SJCRH30 (cell line): ENCODE measurements around the gene PLCL1. TPM values are rescaled to one million over a fixed set of nuclear protein-coding genes. Genes with fewer than 3 reads are reported as not detected.

ENCODE experiments used
- DNase-seq, 2 experiments: peaks; one replicate each; pipeline ENCODE4 v3.0.0-alpha.2; 2015 to 2020
- H3K27ac ChIP-seq: fragments of 250-450 bp; sonication (Bioruptor Pico); 2 replicates; pipeline ENCODE4 v1.5.1; 2020; ENCODE audit warnings: mild to moderate bottlenecking, moderate library complexity
- H3K27me3 ChIP-seq: fragments of 250-450 bp; sonication (Bioruptor Pico); 2 replicates; pipeline ENCODE4 v1.5.1; 2020; ENCODE audit warnings: mild to moderate bottlenecking, moderate library complexity
- H3K36me3 ChIP-seq: fragments of 250-450 bp; sonication (Bioruptor Pico); 2 replicates; pipeline ENCODE4 v1.5.1; 2020; ENCODE audit warnings: mild to moderate bottlenecking, moderate library complexity
- H3K4me1 ChIP-seq: fragments of 250-450 bp; sonication (Bioruptor Pico); 2 replicates; pipeline ENCODE4 v1.5.1; 2020; ENCODE audit warnings: mild to moderate bottlenecking, moderate library complexity
- H3K4me3 ChIP-seq: fragments of 250-450 bp; sonication (Bioruptor Pico); 2 replicates; pipeline ENCODE4 v1.5.1; 2020; ENCODE audit warnings: mild to moderate bottlenecking, moderate library complexity
- H3K9me3 ChIP-seq: fragments of 250-450 bp; sonication (Bioruptor Pico); replicated peaks from 2 replicates; pipeline ENCODE4 v1.5.1; 2020; ENCODE audit warnings: mild to moderate bottlenecking, moderate library complexity
- total RNA-seq: library from RNA; depleted of rRNA; stranded (reverse); fragments of >200 nt; shearing (Covaris generic); gene quantifications from 2 replicates; pipeline ENCODE4 v1.2.3, GENCODE V29; 2014; rRNA removed

Gene PLCL1
- not detected in 2 replicates for total RNA-seq

- Histone ChIP-seq H3K27me3 (peaks cover 15% of the 10 kb centered on the region; the same call in 1 of the 2 replicates), H3K9me3 (no peaks in the 10 kb centered on the region), H3K36me3 (no peaks in the 10 kb centered on the region), H3K27ac (no peak within 1 kb of the TSS), H3K4me1 (no peaks in the 10 kb centered on the region), H3K4me3 (peak within 1 kb of the TSS; percentile 55)
- DNase-seq: peak; percentile 89 to 90
These were observed at the start of gene PLCL1 for GRCh38 chr2:197804049-197804757. TSS of gene PLCL1 (plus strand) at chr2:197804593.

DNA sequence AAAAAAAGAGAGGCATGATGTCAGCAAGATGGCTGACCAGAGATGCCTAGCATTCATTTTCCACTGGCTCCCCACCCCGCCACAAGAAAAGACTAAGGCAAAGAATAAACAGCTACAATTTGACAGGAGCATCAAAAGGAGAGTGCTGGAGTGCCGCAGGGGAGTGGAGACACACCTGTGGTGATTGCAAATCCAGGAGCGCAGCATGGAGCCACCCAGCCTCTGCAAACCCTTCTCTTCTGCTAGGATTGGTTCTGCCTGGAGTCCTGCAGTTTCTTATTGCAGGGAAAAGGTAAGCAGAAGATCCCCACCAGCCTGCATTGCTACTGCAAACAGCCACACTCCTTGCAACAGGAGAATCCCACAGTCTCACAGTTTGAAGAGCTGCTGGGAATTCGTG is 45.4 kb upstream of the PLCL1 start:
- H3K4me3 ChIP-seq: no peak overlapping the region
- H3K9me3 ChIP-seq: no peaks in the 10 kb centered on the region
- no peak for DNase-seq
- H3K27ac ChIP-seq: no peak overlapping the region
- no peaks in the 10 kb centered on the region for H3K27me3 ChIP-seq
- no peaks in the 10 kb centered on the region for H3K4me1 ChIP-seq
- H3K36me3 ChIP-seq: no peaks in the 10 kb centered on the region

GRCh38 chr2:197759625-197760292 is 44.6 kb upstream of the PLCL1 start:
- Histone ChIP-seq H3K27ac (no peak overlapping the region), H3K9me3 (no peaks in the 10 kb centered on the region), H3K36me3 (no peaks in the 10 kb centered on the region), H3K27me3 (no peaks in the 10 kb centered on the region), H3K4me3 (no peak overlapping the region), H3K4me1 (no peaks in the 10 kb centered on the region)
- DNase-seq: no peak

- no peaks in the 10 kb centered on the region for H3K27me3 ChIP-seq
- no peak for DNase-seq
- H3K27ac ChIP-seq: no peak overlapping the region
- no peaks in the 10 kb centered on the region for H3K4me1 ChIP-seq
- no peaks in the 10 kb centered on the region for H3K9me3 ChIP-seq
- H3K4me3 ChIP-seq: no peak overlapping the region
- H3K36me3 ChIP-seq: no peaks in the 10 kb centered on the region
These were observed 44.1 kb upstream of the PLCL1 start for GRCh38 chr2:197760293-197760657.

DNA sequence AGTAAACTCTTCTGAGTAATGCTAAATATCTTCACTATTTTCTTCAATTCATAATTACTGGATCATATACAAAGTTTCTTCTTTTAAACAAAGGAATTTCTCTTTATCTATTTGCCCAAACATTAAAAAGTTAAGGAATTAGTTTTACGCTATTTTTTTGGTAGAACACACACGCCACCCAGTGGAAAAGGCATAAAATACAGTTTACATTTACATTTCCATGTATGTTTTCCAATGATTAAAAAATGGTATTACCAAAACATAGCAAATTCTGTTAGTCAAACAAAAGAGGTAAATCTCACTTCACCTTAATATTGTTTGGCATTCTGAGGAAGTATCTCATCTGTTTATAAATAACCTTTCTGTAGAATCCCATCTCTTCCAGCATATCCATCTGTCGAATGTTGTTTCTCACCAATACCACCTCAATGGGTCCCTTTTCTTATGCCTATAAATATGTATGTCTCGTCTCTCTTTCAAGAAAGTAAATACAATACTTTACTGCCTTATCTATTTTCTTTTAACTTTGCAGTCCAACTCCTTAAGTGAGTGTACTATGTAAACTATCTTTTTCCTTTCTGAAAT is 26.5 kb upstream of the PLCL1 start:
- Histone ChIP-seq H3K36me3 (no peaks in the 10 kb centered on the region), H3K27ac (no peak overlapping the region), H3K9me3 (no peaks in the 10 kb centered on the region), H3K27me3 (no peaks in the 10 kb centered on the region), H3K4me1 (no peaks in the 10 kb centered on the region), H3K4me3 (no peak overlapping the region)
- DNase-seq: peak in 1 of 2 experiments; percentile 50

DNA sequence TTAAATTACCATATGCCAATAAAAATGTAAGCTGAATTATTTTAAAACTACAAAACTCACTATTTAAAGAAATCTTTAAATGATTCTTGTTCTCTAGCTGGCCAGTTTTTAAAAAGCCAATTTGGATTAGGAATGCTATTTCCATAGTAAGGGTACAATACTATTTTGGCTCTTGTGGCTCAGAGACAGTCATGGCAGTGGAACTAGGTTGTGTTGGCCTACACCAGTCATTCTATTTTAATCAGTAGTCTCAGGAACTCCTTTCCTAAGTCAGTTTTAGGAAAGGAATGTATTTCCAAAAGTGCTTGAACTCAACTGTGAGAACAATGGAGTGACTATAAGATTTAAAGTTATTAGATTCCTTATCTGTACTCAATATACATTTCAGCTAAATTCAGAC is 25.1 kb upstream of the PLCL1 start:
- no peak overlapping the region for H3K4me3 ChIP-seq
- H3K4me1 ChIP-seq: no peaks in the 10 kb centered on the region
- no peak for DNase-seq
- no peaks in the 10 kb centered on the region for H3K9me3 ChIP-seq
- H3K36me3 ChIP-seq: no peaks in the 10 kb centered on the region
- no peaks in the 10 kb centered on the region for H3K27me3 ChIP-seq
- no peak overlapping the region for H3K27ac ChIP-seq

GRCh38 chr2:197782126-197782525 is 22.3 kb upstream of the PLCL1 start:
- H3K27ac ChIP-seq: no peak overlapping the region
- no peaks in the 10 kb centered on the region for H3K27me3 ChIP-seq
- no peaks in the 10 kb centered on the region for H3K9me3 ChIP-seq
- H3K4me3 ChIP-seq: no peak overlapping the region
- DNase-seq: no peak
- no peaks in the 10 kb centered on the region for H3K36me3 ChIP-seq
- H3K4me1 ChIP-seq: no peaks in the 10 kb centered on the region

DNA sequence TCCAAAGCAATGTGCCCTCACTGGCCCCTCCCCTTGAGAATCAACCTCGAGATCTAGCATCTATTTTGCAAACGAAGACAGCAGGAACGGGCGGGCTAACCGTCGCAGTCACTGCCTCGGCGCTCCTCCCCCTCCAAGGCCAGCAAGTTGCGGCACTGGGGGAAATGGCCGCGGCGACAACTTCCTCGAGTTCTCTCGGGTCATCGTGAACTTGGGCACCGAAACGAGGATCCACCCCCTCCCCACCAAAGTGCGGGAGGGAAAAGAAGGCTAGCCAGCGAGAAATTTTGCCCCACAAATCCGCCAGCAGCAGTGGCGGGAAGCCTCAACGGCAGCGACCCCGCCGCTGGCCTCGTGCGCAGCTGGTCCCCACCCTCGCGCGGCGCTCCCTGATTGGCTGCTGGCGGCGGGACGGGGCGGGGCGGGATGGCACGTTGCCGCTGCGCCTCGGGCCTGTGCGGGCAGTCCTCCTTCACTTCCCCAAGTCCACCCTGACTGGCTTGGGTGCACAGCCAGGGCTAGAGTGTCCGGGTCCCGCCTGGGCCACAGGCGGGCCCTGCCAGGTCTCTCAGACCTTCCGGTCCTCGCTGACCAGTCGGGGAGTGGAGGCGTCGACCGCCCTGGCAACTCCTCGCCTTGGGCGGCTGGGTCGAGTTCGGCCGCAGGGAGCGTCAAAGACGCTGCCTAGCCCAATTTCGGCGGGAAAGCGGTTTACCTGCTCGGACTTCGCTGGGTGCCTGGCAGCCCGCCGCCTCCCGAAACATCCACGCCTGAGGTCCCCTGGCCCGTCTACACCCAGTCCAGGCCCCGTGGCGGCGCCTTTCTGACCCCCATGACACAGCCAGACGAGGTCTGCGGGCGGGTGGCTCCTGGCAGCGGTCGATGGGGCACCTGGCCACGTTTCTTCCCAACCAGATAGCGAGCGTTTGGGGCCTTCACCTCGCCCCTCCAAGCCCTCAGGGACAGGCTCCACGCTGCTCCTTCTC is 19.1 kb upstream of the PLCL1 start, which contains the start of gene BOLL:
BOLL (minus strand) TSS at position 364 of the 986 bp plus-strand sequence. CDS start 3,469 bp downstream, outside the sequence.
- peak within 1 kb of the TSS; percentile 44 for H3K4me3 ChIP-seq
- no peaks in the 10 kb centered on the region for H3K36me3 ChIP-seq
- no peaks in the 10 kb centered on the region for H3K9me3 ChIP-seq
- no peaks in the 10 kb centered on the region for H3K4me1 ChIP-seq
- no peak for DNase-seq
- H3K27me3 ChIP-seq: no peaks in the 10 kb centered on the region
- H3K27ac ChIP-seq: no peak within 1 kb of the TSS

GRCh38 chr2:197786010-197786877 is 18.1 kb upstream of the PLCL1 start:
- H3K27me3 ChIP-seq: no peaks in the 10 kb centered on the region
- H3K4me3 ChIP-seq: peak overlapping the region; percentile 44
- peak; percentile 33 to 34 for DNase-seq
- H3K4me1 ChIP-seq: no peaks in the 10 kb centered on the region
- no peaks in the 10 kb centered on the region for H3K36me3 ChIP-seq
- H3K9me3 ChIP-seq: no peaks in the 10 kb centered on the region
- no peak overlapping the region for H3K27ac ChIP-seq

DNA sequence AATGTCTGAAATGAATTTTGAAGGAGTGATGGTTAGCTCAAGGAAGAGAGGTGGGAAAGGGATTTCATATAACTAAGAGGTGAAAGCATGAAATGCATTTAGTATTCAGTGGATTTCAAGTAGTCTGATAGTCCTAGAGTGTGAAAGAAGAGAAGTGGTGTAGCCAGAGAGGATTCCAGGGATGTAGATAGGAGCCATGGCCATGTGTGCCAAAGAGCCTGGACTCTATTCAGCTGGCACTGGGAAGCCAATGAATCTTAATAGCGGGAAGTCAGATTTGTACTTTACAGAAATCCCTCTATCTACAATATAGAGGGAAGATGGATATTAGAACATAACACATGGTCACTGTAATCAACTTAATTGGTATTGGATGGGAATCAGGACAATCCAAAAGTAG is 10.9 kb upstream of the PLCL1 start:
- peaks cover 6% of the 10 kb centered on the region for H3K4me1 ChIP-seq
- H3K27me3 ChIP-seq: no peaks in the 10 kb centered on the region
- H3K36me3 ChIP-seq: no peaks in the 10 kb centered on the region
- H3K9me3 ChIP-seq: no peaks in the 10 kb centered on the region
- no peak for DNase-seq
- no peak overlapping the region for H3K4me3 ChIP-seq
- no peak overlapping the region for H3K27ac ChIP-seq

DNA sequence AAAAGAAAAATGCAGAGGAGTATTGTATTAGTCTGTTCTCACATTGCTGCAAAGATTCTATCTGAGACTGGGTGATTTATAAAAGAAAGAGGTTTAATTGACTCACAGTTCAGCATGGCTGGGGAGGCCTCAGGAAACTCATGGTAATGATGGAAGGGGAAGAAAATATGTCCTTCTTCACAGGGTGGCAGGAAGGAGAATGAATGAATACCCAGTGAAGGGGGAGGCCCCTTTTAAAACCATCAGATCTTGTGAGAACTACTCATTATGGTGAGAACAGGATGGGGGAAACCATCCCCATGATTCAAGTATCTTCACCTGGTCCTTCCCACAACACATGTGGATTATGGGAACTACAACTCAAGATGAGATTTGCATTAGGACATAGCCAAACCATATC is 9.1 kb upstream of the PLCL1 start:
- Histone ChIP-seq H3K9me3 (no peaks in the 10 kb centered on the region), H3K4me3 (no peak overlapping the region), H3K4me1 (peaks cover 11% of the 10 kb centered on the region), H3K36me3 (no peaks in the 10 kb centered on the region), H3K27ac (no peak overlapping the region), H3K27me3 (no peaks in the 10 kb centered on the region)
- no peak for DNase-seq

DNA sequence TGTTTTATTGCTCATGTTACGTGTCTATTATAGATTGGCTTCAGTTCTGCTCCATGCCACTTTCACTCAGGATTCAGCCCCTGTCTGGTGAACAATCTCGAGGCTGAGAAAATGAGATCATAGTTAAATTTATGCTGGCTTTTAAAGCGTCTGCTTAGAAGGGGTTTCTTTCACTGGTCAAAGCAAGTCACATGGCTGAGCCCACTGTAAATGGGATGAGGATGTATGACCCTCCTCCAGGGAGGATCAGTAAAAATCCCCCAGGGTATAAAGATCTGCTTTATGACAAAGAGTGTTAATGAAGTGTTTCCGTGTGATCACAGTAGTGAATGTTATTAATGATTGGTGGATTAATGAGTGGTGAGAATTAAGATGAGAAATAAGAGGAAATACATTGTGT is 6.2 kb upstream of the PLCL1 start:
- H3K36me3 ChIP-seq: no peaks in the 10 kb centered on the region
- DNase-seq: peak in 1 of 2 experiments; percentile 26
- H3K27ac ChIP-seq: no peak overlapping the region
- no peak overlapping the region for H3K4me3 ChIP-seq
- H3K9me3 ChIP-seq: no peaks in the 10 kb centered on the region
- peaks cover 11% of the 10 kb centered on the region for H3K4me1 ChIP-seq
- H3K27me3 ChIP-seq: no peaks in the 10 kb centered on the region

- Histone ChIP-seq H3K4me1 (peaks cover 11% of the 10 kb centered on the region), H3K4me3 (no peak overlapping the region), H3K36me3 (no peaks in the 10 kb centered on the region), H3K27me3 (no peaks in the 10 kb centered on the region), H3K27ac (no peak overlapping the region), H3K9me3 (no peaks in the 10 kb centered on the region)
- peak; percentile 29 to 64 for DNase-seq
These were observed 5.3 kb upstream of the PLCL1 start for GRCh38 chr2:197799068-197799467.

- Histone ChIP-seq H3K4me3 (no peak overlapping the region), H3K27me3 (no peaks in the 10 kb centered on the region; the same call in 1 of the 2 replicates), H3K4me1 (peaks cover 11% of the 10 kb centered on the region), H3K9me3 (no peaks in the 10 kb centered on the region), H3K27ac (no peak overlapping the region), H3K36me3 (no peaks in the 10 kb centered on the region)
- no peak for DNase-seq
These were observed 4.3 kb upstream of the PLCL1 start for GRCh38 chr2:197800091-197800490.
